HG02943 (cell line): ENCODE results near the gene H1-8.
"Not testable (repeated sequence)": the region's sequence is repeated elsewhere in the genome, so short reads cannot be mapped to it uniquely, and the experiment has no call there.

Experiments used
- ATAC-seq: cut with Tn5 transposase; IDR thresholded peaks from one replicate; pipeline ENCODE4 v1.9.1; 2021; ENCODE audit warnings: mild to moderate bottlenecking, low read depth, moderate library complexity; ENCODE audit not compliant: unreplicated experiment

The H1-8 gene, protein sequence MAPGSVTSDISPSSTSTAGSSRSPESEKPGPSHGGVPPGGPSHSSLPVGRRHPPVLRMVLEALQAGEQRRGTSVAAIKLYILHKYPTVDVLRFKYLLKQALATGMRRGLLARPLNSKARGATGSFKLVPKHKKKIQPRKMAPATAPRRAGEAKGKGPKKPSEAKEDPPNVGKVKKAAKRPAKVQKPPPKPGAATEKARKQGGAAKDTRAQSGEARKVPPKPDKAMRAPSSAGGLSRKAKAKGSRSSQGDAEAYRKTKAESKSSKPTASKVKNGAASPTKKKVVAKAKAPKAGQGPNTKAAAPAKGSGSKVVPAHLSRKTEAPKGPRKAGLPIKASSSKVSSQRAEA

GRCh38 chr3:129543156-129543790 is at the start of gene H1-8:
TSS of gene H1-8 (plus strand) at chr3:129543175. CDS start at chr3:129543219, 44 bp downstream.
- no peak for ATAC-seq

GRCh38 chr3:129493206-129493605 is 49.8 kb upstream of the H1-8 start:
- no peak for ATAC-seq

GRCh38 chr3:129494499-129494898 is 48.5 kb upstream of the H1-8 start:
- ATAC-seq: not testable (repeated sequence)

GRCh38 chr3:129495006-129495639 is 47.9 kb upstream of the H1-8 start:
- not testable (repeated sequence) for ATAC-seq

GRCh38 chr3:129497876-129498275 is 45.1 kb upstream of the H1-8 start:
- not testable (repeated sequence) for ATAC-seq

- ATAC-seq: not testable (repeated sequence)
Measured at GRCh38 chr3:129498603-129499488, 44.1 kb upstream of the H1-8 start.

DNA sequence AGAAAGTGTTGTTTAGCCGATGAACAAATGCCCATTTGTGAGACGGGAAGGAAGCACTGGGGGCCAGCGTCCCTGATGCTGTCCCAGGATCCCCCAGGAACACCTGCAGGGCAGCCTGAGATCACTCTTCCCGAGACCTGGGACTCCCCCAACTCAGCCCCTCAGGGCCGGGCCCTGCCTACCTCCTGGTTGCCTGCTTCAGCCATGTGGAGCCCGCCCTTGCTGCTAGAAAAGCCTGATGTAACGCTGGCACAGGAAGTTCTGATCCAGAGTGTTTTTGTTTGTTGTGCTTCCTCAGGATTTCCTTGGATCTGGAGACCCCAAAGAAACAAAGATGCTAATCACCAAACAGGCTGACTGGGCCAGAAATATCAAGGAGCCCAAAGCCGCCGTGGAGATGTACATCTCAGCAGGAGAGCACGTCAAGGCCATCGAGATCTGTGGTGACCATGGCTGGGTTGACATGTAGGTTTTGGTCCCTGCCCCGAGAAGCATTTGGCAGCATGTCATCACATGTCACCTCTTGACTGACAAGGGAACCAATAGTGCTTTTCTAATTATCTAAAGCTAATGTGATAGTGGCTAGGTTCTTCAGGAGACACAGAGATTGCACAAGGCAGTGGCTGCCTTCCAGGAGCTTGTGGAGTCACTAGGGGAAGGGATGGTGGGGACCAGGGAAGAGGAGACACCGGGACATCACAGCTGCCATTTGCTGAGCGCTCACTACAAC is 43.2 kb upstream of the H1-8 start:
- ATAC-seq: not testable (repeated sequence)

DNA sequence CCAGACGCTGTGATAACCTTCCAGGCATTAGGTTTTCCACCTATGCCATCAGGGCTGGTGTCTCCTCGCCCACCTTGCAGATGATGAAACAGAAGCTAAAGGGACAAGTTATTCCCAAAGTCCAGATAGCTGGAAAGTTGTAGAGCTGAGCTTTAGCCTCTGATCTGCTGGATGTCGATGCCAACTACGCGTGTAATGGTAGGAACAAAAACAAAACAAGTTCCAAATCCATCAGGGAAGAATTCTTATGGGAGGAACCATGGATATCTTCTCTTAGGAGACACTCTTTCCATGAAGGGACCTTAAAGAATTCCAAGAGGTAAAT is 42.7 kb upstream of the H1-8 start:
- ATAC-seq: no peak

DNA sequence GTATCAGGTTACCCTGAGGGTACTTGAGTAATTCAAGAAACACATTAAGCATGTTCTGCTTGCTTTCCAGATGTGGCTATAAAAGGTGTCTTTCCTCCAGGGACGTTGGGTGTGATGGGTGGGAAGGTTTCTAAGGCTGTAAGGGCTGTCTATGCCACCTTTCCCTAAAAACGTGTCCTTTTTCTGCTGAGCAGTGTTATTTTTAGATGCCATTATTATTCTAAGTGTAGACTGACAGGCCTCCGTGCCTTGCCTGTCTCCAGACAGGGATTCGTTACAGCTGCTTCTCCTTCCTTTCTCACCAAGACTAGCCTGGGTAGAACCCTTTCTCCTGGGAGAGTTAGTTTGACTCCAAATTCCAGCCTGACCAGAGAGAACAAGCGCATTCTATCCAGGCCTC is 41.3 kb upstream of the H1-8 start:
- no peak for ATAC-seq

DNA sequence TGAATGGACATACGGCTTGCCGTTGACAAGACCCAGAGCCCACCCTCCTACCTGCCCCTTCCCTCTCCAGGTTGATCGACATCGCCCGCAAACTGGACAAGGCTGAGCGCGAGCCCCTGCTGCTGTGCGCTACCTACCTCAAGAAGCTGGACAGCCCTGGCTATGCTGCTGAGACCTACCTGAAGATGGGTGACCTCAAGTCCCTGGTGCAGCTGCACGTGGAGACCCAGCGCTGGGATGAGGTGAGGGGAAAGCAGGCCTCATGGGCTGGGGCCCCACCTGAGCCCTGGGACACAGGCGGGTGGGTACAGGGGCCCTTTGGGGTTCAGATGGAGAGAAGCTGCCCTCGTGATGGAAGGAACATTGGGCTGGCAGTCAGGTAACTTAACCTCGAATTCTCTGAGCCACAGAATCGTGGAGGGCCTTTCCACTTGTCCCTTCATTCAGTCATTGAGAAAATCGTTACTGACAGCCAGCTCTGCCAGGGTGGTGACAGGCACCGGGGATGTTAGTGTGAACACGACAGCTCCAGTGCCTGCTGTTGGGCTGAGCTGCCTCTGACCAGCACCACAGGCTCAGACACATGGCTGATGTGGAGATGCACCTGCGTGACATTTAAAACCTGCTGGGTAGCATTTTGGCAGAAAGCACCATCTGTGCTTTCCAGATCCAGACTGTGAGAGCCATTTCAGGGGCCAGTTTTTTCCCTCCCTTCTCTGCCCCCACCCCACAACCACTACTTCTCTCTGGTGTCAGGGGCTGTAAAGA is 40.1 kb upstream of the H1-8 start:
- ATAC-seq: no peak

GRCh38 chr3:129503471-129504291 is 39.3 kb upstream of the H1-8 start:
- ATAC-seq: no peak

DNA sequence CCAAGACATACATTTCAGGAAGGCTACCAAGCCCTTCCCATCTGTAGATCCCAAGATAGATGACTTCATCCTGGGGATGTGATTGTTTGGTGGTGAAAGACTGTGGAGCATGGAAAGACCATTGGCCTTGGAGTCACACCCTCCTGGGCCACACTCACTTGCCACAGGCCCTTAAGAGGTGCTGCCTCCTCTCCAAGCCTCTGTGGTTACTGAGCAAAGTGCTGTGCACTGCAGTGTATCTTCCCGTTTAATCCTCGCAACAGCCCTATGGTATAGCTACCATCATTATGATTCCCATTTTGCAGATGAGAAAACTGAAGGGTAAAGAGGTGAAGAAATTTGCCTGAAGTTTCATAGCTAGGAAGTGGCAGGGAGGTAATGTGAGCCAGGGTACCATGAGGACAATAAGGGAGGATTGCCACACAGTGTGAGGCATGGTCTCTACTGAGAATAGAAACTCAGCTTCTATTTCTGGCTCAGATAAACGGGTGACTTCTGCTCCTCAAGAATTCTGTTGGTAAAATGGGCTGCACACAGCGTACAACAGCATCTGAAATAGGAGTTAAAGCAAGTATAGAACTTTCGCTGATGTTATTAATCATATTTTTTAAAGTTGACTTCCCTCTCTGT is 38.4 kb upstream of the H1-8 start:
- no peak for ATAC-seq

DNA sequence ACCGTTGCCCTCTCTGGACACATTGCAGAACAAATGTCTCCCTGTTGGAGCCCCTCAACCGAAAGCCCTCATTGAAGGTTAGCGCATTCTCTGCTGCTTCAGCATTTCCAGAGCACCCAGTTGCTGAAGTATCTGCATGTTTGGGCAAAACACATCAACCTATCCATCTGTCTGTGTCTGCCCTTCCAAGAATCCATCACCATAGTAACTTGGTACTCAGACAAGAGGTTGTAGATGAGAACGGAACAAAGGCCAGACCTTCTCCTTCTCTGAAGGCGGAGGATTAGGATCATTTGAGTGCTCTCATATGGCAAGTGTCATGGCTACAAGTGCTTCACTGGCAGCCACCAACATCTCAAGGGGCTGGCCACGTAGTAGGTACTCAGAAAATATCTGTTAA is 37.6 kb upstream of the H1-8 start:
- no peak for ATAC-seq

GRCh38 chr3:129506231-129506742 is 36.7 kb upstream of the H1-8 start:
- ATAC-seq: no peak

GRCh38 chr3:129507181-129507831 is 35.7 kb upstream of the H1-8 start:
- no peak for ATAC-seq

- no peak for ATAC-seq
Measured at GRCh38 chr3:129512595-129512994, 30.4 kb upstream of the H1-8 start.

- no peak for ATAC-seq
Measured at GRCh38 chr3:129513705-129514104, 29.3 kb upstream of the H1-8 start.
